Osteoblast (primary cell): ENCODE measurements around the gene CRADD. TPM values are rescaled to one million over a fixed set of nuclear protein-coding genes. Genes with fewer than 3 reads are reported as not detected.
A peak's percentile ranks its signal among the peaks of the same experiment; 100 is the strongest.

ENCODE experiments used
- DNase-seq: peaks from one replicate; pipeline ENCODE4 v3.0.0; 2011; ENCODE audit warnings: low spot score, mixed read lengths; ENCODE audit not compliant: insufficient read length; ENCODE audit errors: missing footprints
- H2AFZ ChIP-seq: 2 replicates; pipeline ENCODE4 v1.6.0; 2011; ENCODE audit warnings: mild to moderate bottlenecking, low read length
- H3K27ac ChIP-seq: 2 replicates; pipeline ENCODE4 v1.5.1; 2011; ENCODE audit warnings: mild to moderate bottlenecking, low read depth, low read length, moderate library complexity
- H3K27me3 ChIP-seq: 2 replicates; pipeline ENCODE4 v1.6.0; 2012; ENCODE audit warnings: mild to moderate bottlenecking, control low read depth, inconsistent platforms, low read length, moderate library complexity; ENCODE audit not compliant: insufficient read depth
- H3K36me3 ChIP-seq: 2 replicates; pipeline ENCODE4 v1.5.1; 2011; ENCODE audit warnings: mild to moderate bottlenecking, low read length, control low read depth, moderate library complexity; ENCODE audit not compliant: insufficient read depth
- H3K4me1 ChIP-seq: 2 replicates; pipeline ENCODE4 v1.5.1; 2011; ENCODE audit warnings: mild to moderate bottlenecking, low read length, control low read depth, moderate library complexity; ENCODE audit not compliant: insufficient read depth
- H3K4me2 ChIP-seq: 2 replicates; pipeline ENCODE4 v1.6.0; 2011; ENCODE audit warnings: mild to moderate bottlenecking, low read length; ENCODE audit not compliant: insufficient read depth
- H3K4me3 ChIP-seq: fragments of 200-600 bp; sonication (generic); 3 replicates; pipeline ENCODE4 v1.5.1; 2012; ENCODE audit warnings: mild to moderate bottlenecking, low read length, inconsistent platforms; ENCODE audit not compliant: insufficient read depth
- H3K79me2 ChIP-seq: 2 replicates; pipeline ENCODE4 v1.6.0; 2012; ENCODE audit warnings: mild to moderate bottlenecking, low read length, control low read depth, inconsistent platforms; ENCODE audit not compliant: insufficient read depth
- H3K9me3 ChIP-seq: 2 replicates; pipeline ENCODE4 v1.5.1; 2011; ENCODE audit warnings: low read depth, low read length, control low read depth
- H4K20me1 ChIP-seq: 2 replicates; pipeline ENCODE4 v1.6.0; 2012; ENCODE audit warnings: mild to moderate bottlenecking, low read length, control low read depth; ENCODE audit not compliant: insufficient read depth
- CTCF ChIP-seq: IDR thresholded peaks from 2 replicates; pipeline ENCODE4 v1.5.1; 2011; ENCODE audit warnings: mild to moderate bottlenecking, low read depth, low read length, moderate library complexity; ENCODE audit errors: extremely low read depth
- total RNA-seq: library from RNA; depleted of rRNA; stranded (reverse); fragments of >200 nt; gene quantifications from 2 replicates; pipeline ENCODE4 v1.2.3, GENCODE V29; 2012

Gene CRADD
- total RNA-seq, 1 donor: 15.6 TPM

- Histone ChIP-seq H2AFZ (no peak overlapping the region), H3K79me2 (no peaks in the 10 kb centered on the region), H4K20me1 (no peaks in the 10 kb centered on the region), H3K27me3 (no peaks in the 10 kb centered on the region), H3K9me3 (no peaks in the 10 kb centered on the region), H3K4me2 (no peak overlapping the region), H3K4me3 (no peak overlapping the region), H3K27ac (no peak overlapping the region), H3K36me3 (no peaks in the 10 kb centered on the region), H3K4me1 (peaks cover 3% of the 10 kb centered on the region)
- TF ChIP-seq CTCF: no peak
- no peak for DNase-seq
Measured at GRCh38 chr12:93722179-93722578, 45.0 kb downstream of the CRADD start.

- no peak for TF ChIP-seq CTCF
- peaks cover 3% of the 10 kb centered on the region for H3K4me1 ChIP-seq
- H3K4me3 ChIP-seq: peak overlapping the region; percentile 0
- H2AFZ ChIP-seq: peak overlapping the region; percentile 18
- no peaks in the 10 kb centered on the region for H3K27me3 ChIP-seq
- peak overlapping the region; percentile 16 for H3K4me2 ChIP-seq
- no peaks in the 10 kb centered on the region for H4K20me1 ChIP-seq
- no peaks in the 10 kb centered on the region for H3K36me3 ChIP-seq
- H3K9me3 ChIP-seq: no peaks in the 10 kb centered on the region
- no peak overlapping the region for H3K27ac ChIP-seq
- H3K79me2 ChIP-seq: no peaks in the 10 kb centered on the region
- no peak for DNase-seq
Measured at GRCh38 chr12:93722835-93723567, 45.8 kb downstream of the CRADD start.

- TF ChIP-seq CTCF: no peak
- DNase-seq: no peak
- Histone ChIP-seq H3K27me3 (no peaks in the 10 kb centered on the region), H3K4me2 (peak overlapping the region; percentile 16), H3K4me3 (peak overlapping the region; percentile 0), H3K36me3 (no peaks in the 10 kb centered on the region), H2AFZ (peak overlapping the region; percentile 18), H4K20me1 (no peaks in the 10 kb centered on the region), H3K9me3 (no peaks in the 10 kb centered on the region), H3K79me2 (no peaks in the 10 kb centered on the region), H3K4me1 (peaks cover 3% of the 10 kb centered on the region), H3K27ac (no peak overlapping the region)
Measured at GRCh38 chr12:93723568-93723930, 46.4 kb downstream of the CRADD start.

- no peak overlapping the region for H3K4me3 ChIP-seq
- no peak for DNase-seq
- no peaks in the 10 kb centered on the region for H3K36me3 ChIP-seq
- H3K4me2 ChIP-seq: no peak overlapping the region
- H4K20me1 ChIP-seq: no peaks in the 10 kb centered on the region
- no peak overlapping the region for H2AFZ ChIP-seq
- H3K79me2 ChIP-seq: no peaks in the 10 kb centered on the region
- H3K9me3 ChIP-seq: no peaks in the 10 kb centered on the region
- no peaks in the 10 kb centered on the region for H3K27me3 ChIP-seq
- no peak for TF ChIP-seq CTCF
- H3K4me1 ChIP-seq: peaks cover 3% of the 10 kb centered on the region
- H3K27ac ChIP-seq: no peak overlapping the region
Measured at GRCh38 chr12:93725531-93725930, 48.4 kb downstream of the CRADD start.
